GM19463 (cell line): ENCODE results near the gene PDE9A.
"Not testable (repeated sequence)": the region's sequence is repeated elsewhere in the genome, so short reads cannot be mapped to it uniquely, and the experiment has no call there.

ENCODE experiments used
- ATAC-seq: cut with Tn5 transposase; IDR thresholded peaks from one replicate; pipeline ENCODE4 v1.9.1; 2021; ENCODE audit warnings: mild to moderate bottlenecking, moderate library complexity; ENCODE audit not compliant: unreplicated experiment

Gene PDE9A

GRCh38 chr21:42704861-42705260 is 51.4 kb downstream of the PDE9A start:
- no peak for ATAC-seq

GRCh38 chr21:42705346-42705745 is 51.9 kb downstream of the PDE9A start:
- ATAC-seq, result no peak

- ATAC-seq, result no peak
Measured at GRCh38 chr21:42705746-42706374, 52.4 kb downstream of the PDE9A start.

GRCh38 chr21:42706765-42707164 is 53.3 kb downstream of the PDE9A start:
- no peak for ATAC-seq

GRCh38 chr21:42707207-42707830 is 53.9 kb downstream of the PDE9A start:
- ATAC-seq, result no peak

- no peak for ATAC-seq
Measured at GRCh38 chr21:42708107-42708506, 54.7 kb downstream of the PDE9A start.

GRCh38 chr21:42708916-42709315 is 55.5 kb downstream of the PDE9A start:
- ATAC-seq, result not testable (repeated sequence)

- ATAC-seq, result no peak
Measured at GRCh38 chr21:42711667-42712066, 58.2 kb downstream of the PDE9A start.

GRCh38 chr21:42715427-42715826 is 62.0 kb downstream of the PDE9A start:
- ATAC-seq, result not testable (repeated sequence)

GRCh38 chr21:42716074-42716473 is 62.7 kb downstream of the PDE9A start:
- ATAC-seq, result no peak

GRCh38 chr21:42720484-42720883 is 67.1 kb downstream of the PDE9A start:
- ATAC-seq, result not testable (repeated sequence)

- no peak for ATAC-seq
Measured at GRCh38 chr21:42721341-42721824, 68.0 kb downstream of the PDE9A start.

- ATAC-seq, result no peak
Measured at GRCh38 chr21:42722153-42722552, 68.7 kb downstream of the PDE9A start.

- no peak for ATAC-seq
Measured at GRCh38 chr21:42722808-42723473, 69.5 kb downstream of the PDE9A start.

- ATAC-seq, result no peak
Measured at GRCh38 chr21:42724226-42724920, 71.0 kb downstream of the PDE9A start.

- no peak for ATAC-seq
Measured at GRCh38 chr21:42725416-42725930, 72.1 kb downstream of the PDE9A start.

GRCh38 chr21:42731264-42732032 is 78.0 kb downstream of the PDE9A start:
- ATAC-seq, result no peak

GRCh38 chr21:42732033-42732410 is 78.6 kb downstream of the PDE9A start:
- no peak for ATAC-seq

GRCh38 chr21:42733037-42733627 is 79.7 kb downstream of the PDE9A start:
- no peak for ATAC-seq

- no peak for ATAC-seq
Measured at GRCh38 chr21:42733874-42734273, 80.5 kb downstream of the PDE9A start.
